Measurements from ENCODE around the gene KDM1B.

Gene KDM1B

GRCh38 chr6:18254793-18255192, 99.6 kb downstream of the KDM1B start:
- Histone ChIP-seq H3K9me2 (replicated peaks; ENCODE audit: insufficient read depth, low read length) (no peaks in the 10 kb centered on the region), H3K9me3 (replicated peaks; ENCODE audit: insufficient read depth, low read length) (no peaks in the 10 kb centered on the region), H3K4me1 (ENCODE audit: low read length) (no peaks in the 10 kb centered on the region), H3K27me3 (replicated peaks; ENCODE audit: insufficient read depth, low read length) (no peaks in the 10 kb centered on the region), H2AFZ (ENCODE audit: low read length) (no peak overlapping the region), H4K20me1 (ENCODE audit: insufficient read depth, low read length) (peaks cover 5% of the 10 kb centered on the region; the same call in 1 of the 2 replicates), H3K4me2 (ENCODE audit: low read depth, low read length) (no peak overlapping the region), H3F3A (ENCODE audit: insufficient read depth, low read length) (no peaks in the 10 kb centered on the region), H3K4me3 (ENCODE audit: low read length) (no peak overlapping the region), H3K27ac (ENCODE audit: low read length) (no peak overlapping the region), H3K9ac (ENCODE audit: low read length) (no peak overlapping the region), H3K36me3 (replicated peaks; ENCODE audit: insufficient read depth, low read length) (peaks cover under 1% of the 10 kb centered on the region; the same call in 1 of the 2 replicates), H3K79me2 (ENCODE audit: low read length) (peaks cover 48% of the 10 kb centered on the region)
- DNase-seq, result no peak
- TF ChIP-seq CTCF (IDR thresholded peaks at IDR 0.05; ENCODE audit: low read length) (no peak), EZH2phosphoT487 (IDR thresholded peaks at IDR 0.05; ENCODE audit: low read length) (no peak), EZH2 (optimal IDR thresholded peaks at IDR 0.05; ENCODE audit: low read depth, low read length) (no peak)

- TF ChIP-seq EZH2phosphoT487 (IDR thresholded peaks at IDR 0.05; ENCODE audit: low read length), result no peak
- no peak for TF ChIP-seq EZH2 (optimal IDR thresholded peaks at IDR 0.05; ENCODE audit: low read depth, low read length)
- TF ChIP-seq CTCF (IDR thresholded peaks at IDR 0.05; ENCODE audit: low read length), result no peak
- no peaks in the 10 kb centered on the region for H3K9me3 ChIP-seq (replicated peaks; ENCODE audit: insufficient read depth, low read length)
- peak overlapping the region; percentile 58; the same call in 1 of the 2 replicates for H3K27ac ChIP-seq (ENCODE audit: low read length)
- H3K4me1 ChIP-seq (ENCODE audit: low read length), result peaks cover 20% of the 10 kb centered on the region
- DNase-seq, result no peak
- no peaks in the 10 kb centered on the region for H3K9me2 ChIP-seq (replicated peaks; ENCODE audit: insufficient read depth, low read length)
- H2AFZ ChIP-seq (ENCODE audit: low read length), result no peak overlapping the region
- H4K20me1 ChIP-seq (ENCODE audit: insufficient read depth, low read length), result peaks cover 27% of the 10 kb centered on the region
- peaks cover 76% of the 10 kb centered on the region for H3K79me2 ChIP-seq (ENCODE audit: low read length)
- no peak overlapping the region; the same call in 1 of the 2 replicates for H3K4me2 ChIP-seq (ENCODE audit: low read depth, low read length)
- peaks cover 10% of the 10 kb centered on the region; the same call in 1 of the 2 replicates for H3F3A ChIP-seq (ENCODE audit: insufficient read depth, low read length)
- no peak overlapping the region for H3K9ac ChIP-seq (ENCODE audit: low read length)
- H3K36me3 ChIP-seq (replicated peaks; ENCODE audit: insufficient read depth, low read length), result no peaks in the 10 kb centered on the region; the same call in 1 of the 2 replicates
- no peak overlapping the region for H3K4me3 ChIP-seq (ENCODE audit: low read length)
- no peaks in the 10 kb centered on the region for H3K27me3 ChIP-seq (replicated peaks; ENCODE audit: insufficient read depth, low read length)
These were observed 104.6 kb downstream of the KDM1B start for GRCh38 chr6:18259675-18260447.

- Histone ChIP-seq H3F3A (ENCODE audit: insufficient read depth, low read length) (peaks cover 10% of the 10 kb centered on the region; the same call in 1 of the 2 replicates), H3K9ac (ENCODE audit: low read length) (no peak overlapping the region), H3K9me2 (replicated peaks; ENCODE audit: insufficient read depth, low read length) (no peaks in the 10 kb centered on the region), H3K27me3 (replicated peaks; ENCODE audit: insufficient read depth, low read length) (no peaks in the 10 kb centered on the region), H3K27ac (ENCODE audit: low read length) (peak overlapping the region; percentile 58; the same call in 1 of the 2 replicates), H3K9me3 (replicated peaks; ENCODE audit: insufficient read depth, low read length) (no peaks in the 10 kb centered on the region), H3K4me3 (ENCODE audit: low read length) (no peak overlapping the region), H4K20me1 (ENCODE audit: insufficient read depth, low read length) (peaks cover 27% of the 10 kb centered on the region), H3K36me3 (replicated peaks; ENCODE audit: insufficient read depth, low read length) (no peaks in the 10 kb centered on the region; the same call in 1 of the 2 replicates), H3K4me2 (ENCODE audit: low read depth, low read length) (no peak overlapping the region; the same call in 1 of the 2 replicates), H2AFZ (ENCODE audit: low read length) (no peak overlapping the region), H3K4me1 (ENCODE audit: low read length) (peaks cover 25% of the 10 kb centered on the region), H3K79me2 (ENCODE audit: low read length) (peaks cover 69% of the 10 kb centered on the region)
- TF ChIP-seq EZH2phosphoT487 (IDR thresholded peaks at IDR 0.05; ENCODE audit: low read length) (no peak), EZH2 (optimal IDR thresholded peaks at IDR 0.05; ENCODE audit: low read depth, low read length) (no peak), CTCF (IDR thresholded peaks at IDR 0.05; ENCODE audit: low read length) (no peak)
- peak; percentile 29 for DNase-seq
These were observed 105.4 kb downstream of the KDM1B start for GRCh38 chr6:18260448-18261106.
